HepG2 (cell line): Measurements from ENCODE around the gene AUTS2. TPM values are rescaled to one million over a fixed set of nuclear protein-coding genes. Genes with fewer than 3 reads are reported as not detected.

Source experiments
- ATF7 ChIP-seq, 2 experiments: fragments of 450-650 bp in 1 of 2; sonication (generic) in 1 of 2; formaldehyde crosslinking in 1 of 2; IDR thresholded peaks; 2 replicates each; pipeline versions ENCODE4 v1.4.0 to v1.6.1; 2016 to 2020; ENCODE audit warnings: antibody characterized with exemption in 1 of 2, mild to moderate bottlenecking in 1 of 2, missing genetic modification reagents in 1 of 2
- HIVEP1 ChIP-seq: sonication (generic); formaldehyde crosslinking; IDR thresholded peaks from 2 replicates; pipeline ENCODE4 v1.4.0; 2020; ENCODE audit warnings: mild to moderate bottlenecking, missing genetic modification reagents
- LBX2 ChIP-seq: sonication (generic); formaldehyde crosslinking; IDR thresholded peaks from 2 replicates; pipeline ENCODE4 v1.5.0; 2020; ENCODE audit warnings: missing genetic modification reagents, mild to moderate bottlenecking, borderline replicate concordance
- NBN ChIP-seq: fragments of 450-650 bp; conservative IDR thresholded peaks from 2 replicates; pipeline ENCODE4 v1.6.1; 2017
- POGZ ChIP-seq: sonication (generic); formaldehyde crosslinking; IDR thresholded peaks from 2 replicates; pipeline ENCODE4 v1.4.0; 2020; ENCODE audit warnings: mild to moderate bottlenecking, missing genetic modification reagents
- SOX13 ChIP-seq, 3 experiments: fragments of 450-650 bp in 1 of 3; sonication (generic) in 1 of 3; formaldehyde crosslinking in 1 of 3; IDR thresholded peaks in 2 of 3; conservative IDR thresholded peaks in 1 of 3; 2 replicates each; pipeline versions ENCODE4 v1.5.0 to v1.6.1; 2016 to 2020; ENCODE audit warnings: antibody characterized with exemption in 1 of 3, mild to moderate bottlenecking in 1 of 3, missing compliant biosample characterization in 1 of 3, missing genetic modification reagents in 1 of 3, moderate library complexity in 1 of 3
- YEATS4 ChIP-seq: sonication (generic); formaldehyde crosslinking; IDR thresholded peaks from 2 replicates; pipeline ENCODE4 v1.4.0; 2020; ENCODE audit warnings: missing genetic modification reagents, borderline replicate concordance
- ZBTB7B ChIP-seq: sonication (generic); formaldehyde crosslinking; IDR thresholded peaks from 2 replicates; pipeline ENCODE4 v1.4.0; 2020; ENCODE audit warnings: missing genetic modification reagents
- ZFY ChIP-seq: sonication (generic); formaldehyde crosslinking; IDR thresholded peaks from 2 replicates; pipeline ENCODE4 v1.4.0; 2020; ENCODE audit warnings: missing genetic modification reagents
- ZNF263 ChIP-seq: sonication (generic); formaldehyde crosslinking; IDR thresholded peaks from 2 replicates; pipeline ENCODE4 v1.4.0; 2020; ENCODE audit warnings: missing genetic modification reagents
- ZNF33B ChIP-seq: sonication (generic); formaldehyde crosslinking; IDR thresholded peaks from 2 replicates; pipeline ENCODE4 v1.5.1; 2020; ENCODE audit warnings: mild to moderate bottlenecking, missing genetic modification reagents
- ZNF607 ChIP-seq: sonication (generic); formaldehyde crosslinking; IDR thresholded peaks from 2 replicates; pipeline ENCODE4 v1.5.1; 2020; ENCODE audit warnings: missing genetic modification reagents, mild to moderate bottlenecking, borderline replicate concordance
- ZNF687 ChIP-seq: sonication (generic); formaldehyde crosslinking; IDR thresholded peaks from 2 replicates; pipeline ENCODE4 v1.5.1; 2020; ENCODE audit warnings: mild to moderate bottlenecking, missing genetic modification reagents, moderate library complexity
- ZNF777 ChIP-seq: sonication (generic); formaldehyde crosslinking; IDR thresholded peaks from 2 replicates; pipeline ENCODE4 v1.4.0; 2020; ENCODE audit warnings: missing genetic modification reagents
- polyA plus RNA-seq, 8 experiments: library from polyadenylated mRNA; depleted of rRNA in 3 of 8; stranded (reverse) in 7 of 8; unstranded in 1 of 8; fragments of >200 nt; fragmentation: Illumina TruSeq in 4 of 8; extraction: Trizol in 4 of 8; gene quantifications; 2 replicates each; pipeline versions ENCODE4 v1.2.1 to v1.2.3, GENCODE V29; 2011 to 2016; ENCODE audit warnings: low read depth in 4 of 8, missing spikeins in 1 of 8, mixed read lengths in 1 of 8; ENCODE audit not compliant: insufficient read depth in 1 of 8
- total RNA-seq, 5 experiments: library from RNA; depleted of rRNA; stranded (reverse); fragments of >200 nt; fragmentation: Illumina TruSeq; extraction: Trizol; gene quantifications; 2 replicates each; pipeline ENCODE4 v1.2.3, GENCODE V29; 2016; ENCODE audit warnings: low read depth in 1 of 5
- TF ChIP-seq, protein P1 (sequence below): sonication (generic); formaldehyde crosslinking; IDR thresholded peaks from 2 replicates; pipeline ENCODE4 v1.4.0; 2020; ENCODE audit warnings: mild to moderate bottlenecking, missing genetic modification reagents
- TF ChIP-seq, protein P2 (sequence below): IDR thresholded peaks from 2 replicates; pipeline ENCODE4 v1.6.1; 2016; ENCODE audit warnings: low read depth

AUTS2 gene
- total and polyA plus RNA-seq, 2 of the 13 experiments (the other 11 are each of a cell fraction or from before 2014, with no cell fraction given): 0.38 TPM; not detected in 1

- TF ChIP-seq ZNF687 (CRISPR knock-in tag): peak; percentile 63
- TF ChIP-seq POGZ (CRISPR knock-in tag): peak; percentile 16; the same call in 1 of the 2 replicates
- peak; percentile 46; the same call in 1 of the 2 replicates for TF ChIP-seq ZNF777 (CRISPR knock-in tag)
- TF ChIP-seq ZFY (CRISPR knock-in tag): peak; percentile 46; the same call in 1 of the 2 replicates
- peak; percentile 47; the same call in 1 of the 2 replicates for TF ChIP-seq HIVEP1
- peak; percentile 76 for TF ChIP-seq ZNF263 (CRISPR knock-in tag)
- TF ChIP-seq ZNF33B: 0 out of 2 replicates have a peak, but pooled peaks have one; percentile 54
- TF ChIP-seq YEATS4 (CRISPR knock-in tag): 0 out of 2 replicates have a peak, but pooled peaks have one; percentile 17
- no peak for TF ChIP-seq ATF7 (IDR thresholded peaks at IDR 0.05)
- no peak for TF ChIP-seq ATF7 (CRISPR knock-in tag; IDR thresholded peaks at IDR 0.05)
- TF ChIP-seq LBX2 (CRISPR knock-in tag): no peak
- TF ChIP-seq ZBTB7B (CRISPR knock-in tag): peak; percentile 22; the same call in 1 of the 2 replicates
- TF ChIP-seq SOX13 (IDR thresholded peaks at IDR 0.05): no peak
- 0 out of 4 replicates have a peak, but pooled peaks of 1 of the 2 experiments have one; percentile 9 for TF ChIP-seq SOX13 (CRISPR knock-in tag; conservative IDR thresholded peaks at IDR 0.05 in 1 of 2, IDR thresholded peaks at IDR 0.05 in 1 of 2)
- 0 out of 2 replicates have a peak, but pooled peaks have one; percentile 40 for TF ChIP-seq ZNF607
- TF ChIP-seq, protein P1, sequence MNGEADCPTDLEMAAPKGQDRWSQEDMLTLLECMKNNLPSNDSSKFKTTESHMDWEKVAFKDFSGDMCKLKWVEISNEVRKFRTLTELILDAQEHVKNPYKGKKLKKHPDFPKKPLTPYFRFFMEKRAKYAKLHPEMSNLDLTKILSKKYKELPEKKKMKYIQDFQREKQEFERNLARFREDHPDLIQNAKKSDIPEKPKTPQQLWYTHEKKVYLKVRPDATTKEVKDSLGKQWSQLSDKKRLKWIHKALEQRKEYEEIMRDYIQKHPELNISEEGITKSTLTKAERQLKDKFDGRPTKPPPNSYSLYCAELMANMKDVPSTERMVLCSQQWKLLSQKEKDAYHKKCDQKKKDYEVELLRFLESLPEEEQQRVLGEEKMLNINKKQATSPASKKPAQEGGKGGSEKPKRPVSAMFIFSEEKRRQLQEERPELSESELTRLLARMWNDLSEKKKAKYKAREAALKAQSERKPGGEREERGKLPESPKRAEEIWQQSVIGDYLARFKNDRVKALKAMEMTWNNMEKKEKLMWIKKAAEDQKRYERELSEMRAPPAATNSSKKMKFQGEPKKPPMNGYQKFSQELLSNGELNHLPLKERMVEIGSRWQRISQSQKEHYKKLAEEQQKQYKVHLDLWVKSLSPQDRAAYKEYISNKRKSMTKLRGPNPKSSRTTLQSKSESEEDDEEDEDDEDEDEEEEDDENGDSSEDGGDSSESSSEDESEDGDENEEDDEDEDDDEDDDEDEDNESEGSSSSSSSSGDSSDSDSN (CRISPR knock-in tag): 0 out of 2 replicates have a peak, but pooled peaks have one; percentile 6
- no peak for TF ChIP-seq NBN
- TF ChIP-seq, protein P2, sequence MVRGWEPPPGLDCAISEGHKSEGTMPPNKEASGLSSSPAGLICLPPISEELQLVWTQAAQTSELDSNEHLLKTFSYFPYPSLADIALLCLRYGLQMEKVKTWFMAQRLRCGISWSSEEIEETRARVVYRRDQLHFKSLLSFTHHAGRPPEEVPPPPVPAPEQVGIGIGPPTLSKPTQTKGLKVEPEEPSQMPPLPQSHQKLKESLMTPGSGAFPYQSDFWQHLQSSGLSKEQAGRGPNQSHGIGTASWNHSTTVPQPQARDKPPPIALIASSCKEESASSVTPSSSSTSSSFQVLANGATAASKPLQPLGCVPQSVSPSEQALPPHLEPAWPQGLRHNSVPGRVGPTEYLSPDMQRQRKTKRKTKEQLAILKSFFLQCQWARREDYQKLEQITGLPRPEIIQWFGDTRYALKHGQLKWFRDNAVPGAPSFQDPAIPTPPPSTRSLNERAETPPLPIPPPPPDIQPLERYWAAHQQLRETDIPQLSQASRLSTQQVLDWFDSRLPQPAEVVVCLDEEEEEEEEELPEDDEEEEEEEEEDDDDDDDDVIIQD: no peak
Measured at GRCh38 chr7:69597278-69598076, 798 bp upstream of the AUTS2 start (continued).
